ENCODE measurements around the gene CDH10.

DNA sequence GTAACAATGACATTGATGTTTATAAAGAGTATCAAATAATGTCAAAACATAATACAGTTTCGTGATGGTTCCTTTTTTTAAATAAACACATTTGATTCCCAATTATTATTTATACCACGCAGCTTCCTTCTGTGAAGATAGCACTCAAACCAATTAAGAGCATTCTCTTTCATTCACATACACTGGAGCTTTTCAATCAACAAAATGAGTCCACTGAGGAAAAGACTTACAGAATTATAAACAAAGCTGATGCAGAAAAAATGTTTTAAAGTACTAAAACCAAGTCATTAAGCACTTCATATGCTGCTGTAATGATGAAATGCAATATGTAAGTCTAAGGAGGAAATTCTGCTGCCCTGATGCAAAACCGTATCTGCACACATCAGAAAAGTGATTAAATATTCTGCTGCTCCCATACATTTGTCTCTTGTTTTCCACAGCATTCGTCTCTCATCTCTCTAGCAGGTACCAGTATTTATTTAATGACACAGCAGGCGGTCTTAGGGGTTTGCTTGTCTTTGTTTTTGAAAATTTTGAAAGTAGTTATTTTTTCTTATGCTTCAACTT is 147.1 kb downstream of the CDH10 start:
- TF ChIP-seq, protein P1, sequence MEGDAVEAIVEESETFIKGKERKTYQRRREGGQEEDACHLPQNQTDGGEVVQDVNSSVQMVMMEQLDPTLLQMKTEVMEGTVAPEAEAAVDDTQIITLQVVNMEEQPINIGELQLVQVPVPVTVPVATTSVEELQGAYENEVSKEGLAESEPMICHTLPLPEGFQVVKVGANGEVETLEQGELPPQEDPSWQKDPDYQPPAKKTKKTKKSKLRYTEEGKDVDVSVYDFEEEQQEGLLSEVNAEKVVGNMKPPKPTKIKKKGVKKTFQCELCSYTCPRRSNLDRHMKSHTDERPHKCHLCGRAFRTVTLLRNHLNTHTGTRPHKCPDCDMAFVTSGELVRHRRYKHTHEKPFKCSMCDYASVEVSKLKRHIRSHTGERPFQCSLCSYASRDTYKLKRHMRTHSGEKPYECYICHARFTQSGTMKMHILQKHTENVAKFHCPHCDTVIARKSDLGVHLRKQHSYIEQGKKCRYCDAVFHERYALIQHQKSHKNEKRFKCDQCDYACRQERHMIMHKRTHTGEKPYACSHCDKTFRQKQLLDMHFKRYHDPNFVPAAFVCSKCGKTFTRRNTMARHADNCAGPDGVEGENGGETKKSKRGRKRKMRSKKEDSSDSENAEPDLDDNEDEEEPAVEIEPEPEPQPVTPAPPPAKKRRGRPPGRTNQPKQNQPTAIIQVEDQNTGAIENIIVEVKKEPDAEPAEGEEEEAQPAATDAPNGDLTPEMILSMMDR (conservative IDR thresholded peaks at IDR 0.05) = no peak
- no peak for TF ChIP-seq ZFX (IDR thresholded peaks at IDR 0.05)

Data from C4-2B (cell line).